Endothelial cell of umbilical vein (primary cell): ENCODE results near the gene TMPRSS5.

Experiments used
- FOS ChIP-seq: IDR thresholded peaks from 2 replicates; pipeline ENCODE4 v1.6.1; 2011; ENCODE audit warnings: mild to moderate bottlenecking, low read length, moderate library complexity, borderline replicate concordance; ENCODE audit not compliant: insufficient read depth
- GATA2 ChIP-seq: IDR thresholded peaks from 2 replicates; pipeline ENCODE4 v1.7.0; 2011; ENCODE audit warnings: low read depth, mild to moderate bottlenecking, moderate library complexity, mixed read lengths, low read length; ENCODE audit not compliant: insufficient read length, insufficient read depth
- POLR2A ChIP-seq: IDR thresholded peaks from 2 replicates; pipeline ENCODE4 v1.6.1; 2012; ENCODE audit warnings: low read depth, mild to moderate bottlenecking, control low read depth, low read length
- TF ChIP-seq, protein P1 (sequence below), 2 donors: IDR thresholded peaks; 1 replicate in 1 of 2; 2 replicates in 1 of 2; pipeline ENCODE4 v1.5.1; 2011; ENCODE audit warnings: low read length in 2 of 2, mild to moderate bottlenecking in 2 of 2, moderate library complexity in 2 of 2, control low read depth in 1 of 2, inconsistent platforms in 1 of 2, low read depth in 1 of 2; ENCODE audit not compliant: insufficient read depth in 1 of 2; ENCODE audit errors: extremely low read depth in 1 of 2
- TF ChIP-seq, protein P2 (sequence below): IDR thresholded peaks from 2 replicates; pipeline ENCODE4 v1.6.1; 2011; ENCODE audit not compliant: insufficient read depth, insufficient read length

DNA sequence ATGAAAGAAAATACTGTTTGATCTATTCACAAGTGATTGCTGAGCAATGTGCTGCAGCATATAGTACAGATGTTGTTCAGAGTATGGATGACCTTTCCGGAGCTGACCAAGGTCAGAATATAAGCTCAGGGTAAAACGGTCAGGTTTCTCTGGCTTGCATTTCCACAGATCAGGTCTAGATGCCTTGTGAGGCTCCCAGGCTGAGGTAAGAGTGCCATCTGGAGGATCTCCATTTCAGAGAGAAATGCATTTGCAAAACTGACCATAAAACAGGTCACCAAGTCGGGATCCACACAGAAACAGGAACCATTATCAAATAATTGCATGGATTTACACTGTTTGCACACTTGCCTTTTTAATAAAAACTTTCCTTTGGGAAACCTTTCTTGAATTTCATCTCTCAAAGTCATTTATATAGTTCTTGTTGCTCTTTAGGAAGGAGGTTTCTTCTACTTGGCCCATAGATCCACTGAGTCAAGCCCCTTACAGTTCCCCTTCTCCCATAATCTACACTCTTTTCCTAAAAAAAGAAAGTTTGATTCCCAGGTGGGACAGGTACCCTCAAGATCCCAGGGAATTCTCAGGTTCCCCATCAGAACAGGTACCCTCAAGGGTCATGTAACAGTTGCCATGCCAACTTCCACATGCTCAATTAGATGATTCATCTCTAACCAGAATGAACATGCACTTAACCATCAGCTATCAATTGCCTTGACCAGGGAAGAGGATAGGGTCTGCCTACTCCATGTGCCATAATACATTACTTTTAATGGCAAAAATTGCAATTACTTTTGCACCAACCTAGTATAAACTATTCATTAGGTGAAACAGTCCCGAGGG, 25.0 kb upstream of the TMPRSS5 start:
- TF ChIP-seq POLR2A = no peak
- TF ChIP-seq, protein P1, sequence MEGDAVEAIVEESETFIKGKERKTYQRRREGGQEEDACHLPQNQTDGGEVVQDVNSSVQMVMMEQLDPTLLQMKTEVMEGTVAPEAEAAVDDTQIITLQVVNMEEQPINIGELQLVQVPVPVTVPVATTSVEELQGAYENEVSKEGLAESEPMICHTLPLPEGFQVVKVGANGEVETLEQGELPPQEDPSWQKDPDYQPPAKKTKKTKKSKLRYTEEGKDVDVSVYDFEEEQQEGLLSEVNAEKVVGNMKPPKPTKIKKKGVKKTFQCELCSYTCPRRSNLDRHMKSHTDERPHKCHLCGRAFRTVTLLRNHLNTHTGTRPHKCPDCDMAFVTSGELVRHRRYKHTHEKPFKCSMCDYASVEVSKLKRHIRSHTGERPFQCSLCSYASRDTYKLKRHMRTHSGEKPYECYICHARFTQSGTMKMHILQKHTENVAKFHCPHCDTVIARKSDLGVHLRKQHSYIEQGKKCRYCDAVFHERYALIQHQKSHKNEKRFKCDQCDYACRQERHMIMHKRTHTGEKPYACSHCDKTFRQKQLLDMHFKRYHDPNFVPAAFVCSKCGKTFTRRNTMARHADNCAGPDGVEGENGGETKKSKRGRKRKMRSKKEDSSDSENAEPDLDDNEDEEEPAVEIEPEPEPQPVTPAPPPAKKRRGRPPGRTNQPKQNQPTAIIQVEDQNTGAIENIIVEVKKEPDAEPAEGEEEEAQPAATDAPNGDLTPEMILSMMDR (IDR thresholded peaks at IDR 0.05; ENCODE audit: extremely low read depth in 1 of 2, insufficient read depth in 1 of 2, low read depth in 1 of 2, low read length in 2 of 2) = no peak
- TF ChIP-seq, protein P2, sequence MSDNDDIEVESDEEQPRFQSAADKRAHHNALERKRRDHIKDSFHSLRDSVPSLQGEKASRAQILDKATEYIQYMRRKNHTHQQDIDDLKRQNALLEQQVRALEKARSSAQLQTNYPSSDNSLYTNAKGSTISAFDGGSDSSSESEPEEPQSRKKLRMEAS = no peak
- TF ChIP-seq GATA2 = no peak
- no peak for TF ChIP-seq FOS
